GM12864 (cell line): Measurements from ENCODE around the gene EVA1B.

ENCODE experiments used
- DNase-seq: peaks from one replicate; pipeline ENCODE4 v3.0.0-alpha.2; 2011; ENCODE audit warnings: low read depth
- H3K4me3 ChIP-seq: 2 replicates; pipeline ENCODE4 v1.5.1; 2011; ENCODE audit warnings: mild to moderate bottlenecking, low read depth, low read length, control low read depth
- CTCF ChIP-seq: IDR thresholded peaks from 2 replicates; pipeline ENCODE4 v1.5.1; 2011; ENCODE audit warnings: low read depth, mild to moderate bottlenecking, moderate library complexity, low read length, control low read depth, inconsistent platforms; ENCODE audit errors: missing control alignments

Gene EVA1B

DNA sequence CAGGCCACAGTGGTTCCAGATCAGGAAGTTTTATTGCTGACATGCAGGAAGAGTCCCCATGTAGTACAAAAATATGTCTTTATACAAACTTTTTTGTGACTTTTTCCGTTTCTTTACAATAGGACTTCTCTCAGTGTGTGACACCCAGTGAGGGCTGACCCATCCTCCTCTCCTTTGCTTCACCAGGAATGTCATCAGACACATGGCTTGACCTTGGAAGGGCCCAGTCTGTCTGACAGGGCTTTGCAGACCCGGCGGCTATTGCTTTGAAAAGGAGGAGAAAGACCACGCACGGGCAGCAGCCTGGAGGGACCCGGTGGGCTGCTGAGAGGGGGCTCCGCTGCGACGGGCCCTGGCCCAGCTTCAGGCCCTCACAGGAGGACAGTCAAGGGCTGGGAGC is 16.2 kb upstream of the EVA1B start:
- no peak for TF ChIP-seq CTCF
- no peak for DNase-seq
- H3K4me3 ChIP-seq: no peak overlapping the region

DNA sequence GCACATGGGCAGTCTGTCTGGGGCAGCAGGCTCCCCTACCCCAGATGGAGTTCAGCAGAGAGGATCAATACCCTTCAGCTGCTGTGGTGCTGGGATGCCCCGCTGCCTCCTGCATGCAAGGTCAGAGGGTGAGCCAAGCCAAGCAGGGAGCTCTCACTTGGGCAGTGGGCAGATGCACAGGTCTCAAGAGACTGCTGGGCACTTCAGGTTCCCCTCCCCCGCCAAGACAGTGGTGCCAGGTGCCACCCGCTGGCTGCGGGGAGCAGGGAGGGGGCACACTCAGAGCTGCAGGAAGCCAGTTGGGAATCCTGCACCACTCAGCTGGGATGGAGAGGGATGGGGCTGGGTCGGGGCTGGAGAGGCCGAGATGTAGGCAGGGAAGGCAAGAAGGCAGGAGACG is 15.8 kb upstream of the EVA1B start:
- no peak overlapping the region for H3K4me3 ChIP-seq
- no peak for TF ChIP-seq CTCF
- no peak for DNase-seq

- H3K4me3 ChIP-seq: no peak overlapping the region
- DNase-seq: no peak
- TF ChIP-seq CTCF: no peak
Measured at GRCh38 chr1:36337830-36338229, 14.4 kb upstream of the EVA1B start.

GRCh38 chr1:36330940-36331339 is 7.5 kb upstream of the EVA1B start:
- DNase-seq: no peak
- TF ChIP-seq CTCF: no peak
- no peak overlapping the region for H3K4me3 ChIP-seq

DNA sequence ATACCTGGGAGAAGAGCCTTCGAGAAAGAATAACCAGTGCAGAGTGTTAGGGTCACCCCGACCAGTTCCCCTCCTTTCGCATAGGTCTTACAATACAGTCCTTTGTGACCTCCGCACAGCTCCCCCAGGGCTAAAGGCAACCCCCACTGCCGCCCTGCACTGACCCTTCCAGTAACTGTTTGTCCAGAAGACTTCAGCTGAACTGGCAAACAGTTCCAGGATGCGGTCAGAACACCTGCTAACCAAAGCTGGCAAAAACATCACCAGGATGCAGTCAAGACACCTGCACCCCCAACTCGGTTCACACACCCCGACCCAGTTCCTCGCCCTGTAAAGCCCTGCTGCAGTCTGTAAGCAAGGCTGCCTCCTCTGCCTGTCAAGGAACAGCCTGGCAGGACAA is 6.4 kb upstream of the EVA1B start:
- TF ChIP-seq CTCF: no peak
- no peak for DNase-seq
- no peak overlapping the region for H3K4me3 ChIP-seq

DNA sequence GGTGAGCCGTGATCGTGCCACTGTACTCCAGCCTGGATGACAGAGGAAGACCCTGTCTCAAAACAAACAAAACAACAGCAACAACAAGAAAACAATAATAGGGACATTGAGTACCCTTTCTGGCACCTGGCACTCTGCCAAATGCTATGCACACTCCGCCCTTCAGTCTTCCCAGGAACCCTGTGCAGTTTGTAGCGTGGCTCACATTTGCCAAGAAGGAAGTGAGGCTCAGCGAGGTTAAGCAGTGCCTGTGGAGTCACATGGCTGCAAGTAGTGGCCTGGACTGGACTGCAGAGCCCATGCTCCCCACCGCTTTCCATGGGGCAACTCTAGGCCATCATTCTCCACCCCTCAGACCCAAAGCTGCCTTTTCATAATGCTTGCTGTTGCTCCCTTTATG is 5.3 kb upstream of the EVA1B start:
- no peak overlapping the region for H3K4me3 ChIP-seq
- no peak for DNase-seq
- TF ChIP-seq CTCF: no peak

DNA sequence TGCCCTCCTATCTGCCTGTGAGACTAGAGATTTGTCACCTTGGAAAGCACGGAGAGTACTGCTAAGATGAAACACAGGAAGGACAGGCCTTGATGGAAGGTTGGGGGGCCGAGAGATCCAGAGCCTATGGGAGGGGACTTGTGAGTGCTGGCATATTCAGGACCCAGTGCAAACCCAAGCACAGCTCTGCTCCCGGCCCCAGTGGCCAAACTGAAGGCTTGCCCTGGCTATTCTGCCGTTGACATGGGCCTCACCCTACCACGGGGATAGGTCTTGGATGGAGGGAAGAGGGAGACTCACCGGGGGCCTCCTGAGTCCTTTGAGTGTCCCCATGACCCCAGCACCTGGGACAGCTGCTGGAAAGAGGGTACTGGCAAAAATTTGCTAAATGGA is 4.6 kb upstream of the EVA1B start:
- no peak for DNase-seq
- TF ChIP-seq CTCF: no peak
- H3K4me3 ChIP-seq: no peak overlapping the region
